ENCODE measurements around the gene PRR18. TPM values are rescaled to one million over a fixed set of nuclear protein-coding genes. Genes with fewer than 3 reads are reported as not detected.

Gene PRR18
- total and polyA plus RNA-seq, 2 of the 13 experiments (the other 11 are each of a cell fraction or from before 2014, with no cell fraction given) = 0.04 TPM

- TF ChIP-seq ZNF800 (CRISPR knock-in tag; IDR thresholded peaks at IDR 0.05) (peak; percentile 83), FOXM1 (CRISPR knock-in tag; IDR thresholded peaks at IDR 0.05) (no peak), ZNF609 (CRISPR knock-in tag; IDR thresholded peaks at IDR 0.05; ENCODE audit: borderline replicate concordance) (no peak; the same call in 1 of the 2 replicates), YEATS2 (CRISPR knock-in tag; IDR thresholded peaks at IDR 0.05; ENCODE audit: borderline replicate concordance) (peak; percentile 94), PAXIP1 (CRISPR knock-in tag; conservative IDR thresholded peaks at IDR 0.05) (peak; percentile 30), STAG1 (CRISPR knock-in tag; IDR thresholded peaks at IDR 0.05) (peak; percentile 23), TCF7L2 (IDR thresholded peaks at IDR 0.05; ENCODE audit: low read depth, low read length) (no peak), ZNF280D (CRISPR knock-in tag; IDR thresholded peaks at IDR 0.05) (peak; percentile 99), ATRX (CRISPR knock-in tag; IDR thresholded peaks at IDR 0.05; ENCODE audit: borderline replicate concordance) (0 out of 2 replicates have a peak, but pooled peaks have one; percentile 20), GATAD1 (CRISPR knock-in tag; IDR thresholded peaks at IDR 0.05) (peak; percentile 96), NR0B2 (CRISPR knock-in tag; IDR thresholded peaks at IDR 0.05) (peak; percentile 94), ZNF597 (CRISPR knock-in tag; IDR thresholded peaks at IDR 0.05) (0 out of 2 replicates have a peak, but pooled peaks have one; percentile 79)
These were observed 34.4 kb upstream of the PRR18 start, which contains the start of gene SFT2D1 (continued) for GRCh38 chr6:166342349-166343149.

Measured in HepG2 (cell line).